HG03139 (cell line): ENCODE measurements around the gene FAM236C.
"Not testable (repeated sequence)": the region's sequence is repeated elsewhere in the genome, so short reads cannot be mapped to it uniquely, and the experiment has no call there.

Experiments
- ATAC-seq: cut with Tn5 transposase; IDR thresholded peaks from one replicate; pipeline ENCODE4 v1.9.1; 2021; ENCODE audit not compliant: unreplicated experiment

The FAM236C gene

GRCh38 chrX:72912315-72912714 lies at the start of gene FAM236C:
Gene FAM236C, plus strand, starts transcription at chrX:72912615. Its CDS starts 100 bp downstream, at chrX:72912715.
- ATAC-seq: not testable (repeated sequence)

GRCh38 chrX:72882898-72883297 lies 29.5 kb upstream of the FAM236C start:
- ATAC-seq: not testable (repeated sequence)

GRCh38 chrX:72889740-72890139 lies 22.7 kb upstream of the FAM236C start:
- not testable (repeated sequence) for ATAC-seq

- not testable (repeated sequence) for ATAC-seq
These were observed 3.7 kb downstream of the FAM236C start for GRCh38 chrX:72916096-72916495.

GRCh38 chrX:72932283-72932682 lies 19.9 kb downstream of the FAM236C start:
- ATAC-seq: not testable (repeated sequence)

GRCh38 chrX:72936455-72936854 lies 24.0 kb downstream of the FAM236C start:
- ATAC-seq: not testable (repeated sequence)

- not testable (repeated sequence) for ATAC-seq
These were observed 24.6 kb downstream of the FAM236C start for GRCh38 chrX:72936882-72937455.

GRCh38 chrX:72937906-72938305 lies 25.5 kb downstream of the FAM236C start, which contains the start of gene FAM236A:
Gene FAM236A, plus strand, starts transcription at chrX:72938206. Its CDS starts 57 bp downstream, at chrX:72938263.
- not testable (repeated sequence) for ATAC-seq

- ATAC-seq: not testable (repeated sequence)
These were observed 29.9 kb downstream of the FAM236C start for GRCh38 chrX:72942272-72942671.

GRCh38 chrX:72943035-72943818 lies 30.8 kb downstream of the FAM236C start:
- not testable (repeated sequence) for ATAC-seq

- ATAC-seq: peak; percentile 78
These were observed 31.4 kb downstream of the FAM236C start, which contains the start of gene DMRTC1 for GRCh38 chrX:72943819-72944169. Gene DMRTC1, minus strand, starts transcription at chrX:72943837. Its CDS starts 68,143 bp downstream, at chrX:72875694.

- ATAC-seq: not testable (repeated sequence)
These were observed 47.6 kb downstream of the FAM236C start for GRCh38 chrX:72959971-72960370.
